GM13977 (cell line): ENCODE measurements around the gene TYW1.
"Not testable (repeated sequence)": the region's sequence is repeated elsewhere in the genome, so short reads cannot be mapped to it uniquely, and the experiment has no call there.

Experiments
- DNase-seq: peaks from one replicate; pipeline ENCODE4 v3.0.0; 2012; ENCODE audit warnings: low spot score
- in situ Hi-C: fragments of 300-500 bp; cut with MboI; formaldehyde crosslinking; loops from one replicate; pipeline ENCODE4 v1.12.0; 2022; ENCODE audit warnings: low sequenced_read_pairs, low pct_unique_long_range_greater_than_20kb, mixed read lengths, inconsistent platforms; ENCODE audit not compliant: unreplicated experiment

TYW1 gene

GRCh38 chr7:67156064-67156463 lies 159.4 kb downstream of the TYW1 start:
- in situ Hi-C loops, DNase-seq: not testable (repeated sequence)

- peak; percentile 7 for DNase-seq
- in situ Hi-C loops: not testable (repeated sequence)
Observed at GRCh38 chr7:67163285-67163684, 166.7 kb downstream of the TYW1 start.

GRCh38 chr7:67171151-67171550 lies 174.5 kb downstream of the TYW1 start:
- in situ Hi-C loops: not testable (repeated sequence)
- DNase-seq: peak; percentile 5

- DNase-seq, in situ Hi-C loops: not testable (repeated sequence)
Observed at GRCh38 chr7:67176730-67177129, 180.1 kb downstream of the TYW1 start.

GRCh38 chr7:67178915-67179688 lies 182.5 kb downstream of the TYW1 start:
- DNase-seq, in situ Hi-C loops: not testable (repeated sequence)

GRCh38 chr7:67182956-67183750 lies 186.5 kb downstream of the TYW1 start:
- in situ Hi-C loops, DNase-seq: not testable (repeated sequence)

- in situ Hi-C loops, DNase-seq: not testable (repeated sequence)
Observed at GRCh38 chr7:67184912-67185659, 188.5 kb downstream of the TYW1 start.

GRCh38 chr7:67185660-67186129 lies 189.1 kb downstream of the TYW1 start:
- in situ Hi-C loops, DNase-seq: not testable (repeated sequence)

GRCh38 chr7:67189160-67189559 lies 192.5 kb downstream of the TYW1 start:
- DNase-seq, in situ Hi-C loops: not testable (repeated sequence)

GRCh38 chr7:67189801-67190465 lies 193.3 kb downstream of the TYW1 start:
- in situ Hi-C loops, DNase-seq: not testable (repeated sequence)

GRCh38 chr7:67191002-67191720 lies 194.5 kb downstream of the TYW1 start:
- DNase-seq, in situ Hi-C loops: not testable (repeated sequence)

GRCh38 chr7:67192123-67192702 lies 195.6 kb downstream of the TYW1 start:
- DNase-seq: not testable (repeated sequence)

GRCh38 chr7:67192889-67193613 lies 196.4 kb downstream of the TYW1 start:
- in situ Hi-C loops, DNase-seq: not testable (repeated sequence)

More at GRCh38 chr7:67192123-67192702, 195.6 kb downstream of the TYW1 start:
- in situ Hi-C loops: not testable (repeated sequence)

- DNase-seq, in situ Hi-C loops: not testable (repeated sequence)
Observed at GRCh38 chr7:67196176-67196575, 199.5 kb downstream of the TYW1 start.

GRCh38 chr7:67198865-67199526 lies 202.4 kb downstream of the TYW1 start:
- in situ Hi-C loops, DNase-seq: not testable (repeated sequence)
